Body of pancreas (tissue), 4 donors: ENCODE results near the gene CADM1.

Source experiments
- POLR2A ChIP-seq, 3 donors: fragments of 450-650 bp; IDR thresholded peaks; one replicate each; pipeline ENCODE4 v1.6.1; 2016; ENCODE audit warnings: antibody characterized with exemption in 3 of 3, mild to moderate bottlenecking in 2 of 3
- TF ChIP-seq, protein P1 (sequence below), 7 experiments: fragments of 450-650 bp in 4 of 7; fragments of 200-600 bp in 3 of 7; sonication (generic) in 3 of 7; IDR thresholded peaks; one replicate each; pipeline ENCODE4 v1.5.1; 2016 to 2019; ENCODE audit warnings: antibody characterized with exemption in 7 of 7

GRCh38 chr11:115521825-115522224, 17.6 kb upstream of the CADM1 start:
- TF ChIP-seq, protein P1, sequence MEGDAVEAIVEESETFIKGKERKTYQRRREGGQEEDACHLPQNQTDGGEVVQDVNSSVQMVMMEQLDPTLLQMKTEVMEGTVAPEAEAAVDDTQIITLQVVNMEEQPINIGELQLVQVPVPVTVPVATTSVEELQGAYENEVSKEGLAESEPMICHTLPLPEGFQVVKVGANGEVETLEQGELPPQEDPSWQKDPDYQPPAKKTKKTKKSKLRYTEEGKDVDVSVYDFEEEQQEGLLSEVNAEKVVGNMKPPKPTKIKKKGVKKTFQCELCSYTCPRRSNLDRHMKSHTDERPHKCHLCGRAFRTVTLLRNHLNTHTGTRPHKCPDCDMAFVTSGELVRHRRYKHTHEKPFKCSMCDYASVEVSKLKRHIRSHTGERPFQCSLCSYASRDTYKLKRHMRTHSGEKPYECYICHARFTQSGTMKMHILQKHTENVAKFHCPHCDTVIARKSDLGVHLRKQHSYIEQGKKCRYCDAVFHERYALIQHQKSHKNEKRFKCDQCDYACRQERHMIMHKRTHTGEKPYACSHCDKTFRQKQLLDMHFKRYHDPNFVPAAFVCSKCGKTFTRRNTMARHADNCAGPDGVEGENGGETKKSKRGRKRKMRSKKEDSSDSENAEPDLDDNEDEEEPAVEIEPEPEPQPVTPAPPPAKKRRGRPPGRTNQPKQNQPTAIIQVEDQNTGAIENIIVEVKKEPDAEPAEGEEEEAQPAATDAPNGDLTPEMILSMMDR (IDR thresholded peaks at IDR 0.05), result no peak
- no peak for TF ChIP-seq POLR2A (IDR thresholded peaks at IDR 0.05)
